OCI-LY7 (cell line): ENCODE results near the gene SRXN1. TPM values are rescaled to one million over a fixed set of nuclear protein-coding genes. Genes with fewer than 3 reads are reported as not detected.

Experiments
- BruUV-seq: library from RNA; stranded (reverse); fragments of 400-500 nt; replicated peaks from 2 replicates; lab custom pipeline; 2021; lab: Mats Ljungman, UMichigan
- CTCF ChIA-PET: fragments of 300-600 bp; sonication (Branson Sonifier 250); formaldehyde crosslinking; loops from one replicate; lab custom pipeline; 2022; ENCODE audit warnings: antibody characterized with exemption; ENCODE audit not compliant: unreplicated experiment; lab: Charles Lee
- POLR2A ChIA-PET: fragments of 300-600 bp; sonication (Branson Sonifier 250); formaldehyde crosslinking; loops from one replicate; lab custom pipeline; 2022; ENCODE audit warnings: antibody characterized with exemption; lab: Charles Lee
- DNase-seq: peaks from one replicate; pipeline ENCODE4 v3.0.0-alpha.2; 2015; ENCODE audit warnings: low spot score
- H2AFZ ChIP-seq: fragments of 200-600 bp; sonication (generic), shearing (Covaris generic); 2 replicates; pipeline ENCODE4 v1.6.1; 2014; ENCODE audit warnings: mild to moderate bottlenecking, antibody characterized with exemption, low read length, moderate library complexity
- H3K27ac ChIP-seq: fragments of 200-600 bp; sonication (generic); 2 replicates; pipeline ENCODE4 v1.5.1; 2014; ENCODE audit warnings: mixed run types, low read depth, mild to moderate bottlenecking, moderate library complexity, low read length, inconsistent platforms; ENCODE audit not compliant: poor library complexity, severe bottlenecking
- H3K36me3 ChIP-seq: fragments of 200-600 bp; sonication (generic); 2 replicates; pipeline ENCODE4 v1.6.1; 2014; ENCODE audit warnings: mild to moderate bottlenecking, antibody characterized with exemption, low read length, moderate library complexity, mixed read lengths; ENCODE audit not compliant: insufficient read depth
- H3K4me1 ChIP-seq: fragments of 200-600 bp; sonication (generic); 2 replicates; pipeline ENCODE4 v1.5.1; 2014; ENCODE audit warnings: mild to moderate bottlenecking, low read length; ENCODE audit not compliant: insufficient read depth, poor library complexity, severe bottlenecking
- H3K4me2 ChIP-seq: fragments of 200-600 bp; sonication (generic); 2 replicates; pipeline ENCODE4 v1.6.1; 2014; ENCODE audit warnings: mild to moderate bottlenecking, low read length
- H3K4me3 ChIP-seq: fragments of 200-600 bp; sonication (generic); 2 replicates; pipeline ENCODE4 v1.5.1; 2014; ENCODE audit warnings: mild to moderate bottlenecking, low read depth, low read length; ENCODE audit not compliant: poor library complexity, severe bottlenecking
- H3K79me2 ChIP-seq: fragments of 200-600 bp; sonication (generic); 2 replicates; pipeline ENCODE4 v1.6.1; 2016; ENCODE audit warnings: low read depth, mild to moderate bottlenecking, low read length, moderate library complexity, mixed read lengths; ENCODE audit not compliant: insufficient read depth
- H3K9me2 ChIP-seq: fragments of 200-600 bp; sonication (generic); 2 replicates; pipeline ENCODE4 v1.6.1; 2016; ENCODE audit warnings: mild to moderate bottlenecking, low read length, mixed read lengths; ENCODE audit not compliant: insufficient read depth
- H3K9me3 ChIP-seq: fragments of 200-600 bp; sonication (generic); 2 replicates; pipeline ENCODE4 v1.6.1; 2014; ENCODE audit warnings: mild to moderate bottlenecking, mixed run types, low read length, mixed read lengths
- H4K20me1 ChIP-seq: fragments of 200-600 bp; sonication (generic); 2 replicates; pipeline ENCODE4 v1.6.1; 2014; ENCODE audit warnings: mild to moderate bottlenecking, antibody characterized with exemption, low read length, moderate library complexity, mixed read lengths; ENCODE audit not compliant: insufficient read depth
- CTCF ChIP-seq: fragments of 200-600 bp; sonication (generic); conservative IDR thresholded peaks from 2 replicates; pipeline ENCODE4 v1.5.1; 2014; ENCODE audit warnings: mild to moderate bottlenecking, antibody characterized with exemption, low read length, moderate library complexity, mixed read lengths
- EZH2phosphoT487 ChIP-seq: fragments of 200-600 bp; sonication (generic); IDR thresholded peaks from 2 replicates; pipeline ENCODE4 v1.6.1; 2018; ENCODE audit warnings: low read depth, borderline replicate concordance, mild to moderate bottlenecking, mixed run types, antibody characterized with exemption, low read length, moderate library complexity, mixed read lengths
- intact Hi-C: fragments of 100-400 bp; cut with micrococcal nuclease; formaldehyde crosslinking; loops from one replicate; pipeline ENCODE4 v1.10.0; 2022; ENCODE audit not compliant: unreplicated experiment
- total RNA-seq, 2 experiments: library from RNA; depleted of rRNA in 1 of 2; stranded (reverse); fragments of >200 nt in 1 of 2; shearing (Covaris generic) in 1 of 2; gene quantifications; 2 replicates each; pipeline ENCODE4 v1.2.3, GENCODE V29; 2014 to 2022

SRXN1 gene
- total RNA-seq, 2 experiments from 2014 or later, result 18.6 to 19.8 TPM

- H3K4me3 ChIP-seq, result no peak overlapping the region
- TF ChIP-seq CTCF, result no peak
- TF ChIP-seq EZH2phosphoT487, result no peak
- DNase-seq, result no peak
- H2AFZ ChIP-seq, result no peak overlapping the region
- H3K4me2 ChIP-seq, result no peak overlapping the region
- no peaks in the 10 kb centered on the region for H4K20me1 ChIP-seq
- H3K9me3 ChIP-seq, result no peaks in the 10 kb centered on the region
- H3K4me1 ChIP-seq, result no peaks in the 10 kb centered on the region
- H3K9me2 ChIP-seq, result no peaks in the 10 kb centered on the region
- H3K79me2 ChIP-seq, result no peaks in the 10 kb centered on the region
- H3K27ac ChIP-seq, result no peak overlapping the region
- ChIA-PET POLR2A (no interaction called here), CTCF (no interaction called here)
- no peaks in the 10 kb centered on the region for H3K36me3 ChIP-seq
- intact Hi-C loops, result no loop called here
- BruUV-seq, result no TSS peak
Measured at GRCh38 chr20:608970-609369, 44.0 kb downstream of the SRXN1 start.

- CTCF ChIA-PET, result no interaction called here
Measured at GRCh38 chr20:607476-607875, 45.5 kb downstream of the SRXN1 start.

GRCh38 chr20:605237-605636 lies 47.8 kb downstream of the SRXN1 start:
- no peak for TF ChIP-seq EZH2phosphoT487
- no peak for TF ChIP-seq CTCF
- H3K36me3 ChIP-seq, result no peaks in the 10 kb centered on the region
- no peak overlapping the region for H3K4me2 ChIP-seq
- H3K79me2 ChIP-seq, result no peaks in the 10 kb centered on the region
- DNase-seq, result no peak
- BruUV-seq, result no TSS peak
- H2AFZ ChIP-seq, result no peak overlapping the region
- ChIA-PET CTCF (no interaction called here), POLR2A (no interaction called here)
- intact Hi-C loops, result no loop called here
- H3K27ac ChIP-seq, result no peak overlapping the region
- H3K9me3 ChIP-seq, result no peaks in the 10 kb centered on the region
- H3K9me2 ChIP-seq, result no peaks in the 10 kb centered on the region
- no peaks in the 10 kb centered on the region for H4K20me1 ChIP-seq
- no peak overlapping the region for H3K4me3 ChIP-seq
- H3K4me1 ChIP-seq, result no peaks in the 10 kb centered on the region

More at GRCh38 chr20:607476-607875, 45.5 kb downstream of the SRXN1 start:
- DNase-seq, result no peak
- TF ChIP-seq EZH2phosphoT487 (no peak), CTCF (no peak)
- Histone ChIP-seq H3K27ac (no peak overlapping the region), H4K20me1 (no peaks in the 10 kb centered on the region), H3K4me2 (no peak overlapping the region), H3K9me3 (no peaks in the 10 kb centered on the region), H3K4me1 (no peaks in the 10 kb centered on the region), H3K36me3 (no peaks in the 10 kb centered on the region), H2AFZ (no peak overlapping the region), H3K4me3 (no peak overlapping the region), H3K79me2 (no peaks in the 10 kb centered on the region), H3K9me2 (no peaks in the 10 kb centered on the region)
- intact Hi-C loops, result no loop called here
- no TSS peak for BruUV-seq
- POLR2A ChIA-PET, result no interaction called here
